ENCODE measurements around the gene THSD8. TPM values are rescaled to one million over a fixed set of nuclear protein-coding genes. Genes with fewer than 3 reads are reported as not detected.

Gene THSD8
- polyA plus RNA-seq, 1 donor from 2014 or later, result not detected

DNA sequence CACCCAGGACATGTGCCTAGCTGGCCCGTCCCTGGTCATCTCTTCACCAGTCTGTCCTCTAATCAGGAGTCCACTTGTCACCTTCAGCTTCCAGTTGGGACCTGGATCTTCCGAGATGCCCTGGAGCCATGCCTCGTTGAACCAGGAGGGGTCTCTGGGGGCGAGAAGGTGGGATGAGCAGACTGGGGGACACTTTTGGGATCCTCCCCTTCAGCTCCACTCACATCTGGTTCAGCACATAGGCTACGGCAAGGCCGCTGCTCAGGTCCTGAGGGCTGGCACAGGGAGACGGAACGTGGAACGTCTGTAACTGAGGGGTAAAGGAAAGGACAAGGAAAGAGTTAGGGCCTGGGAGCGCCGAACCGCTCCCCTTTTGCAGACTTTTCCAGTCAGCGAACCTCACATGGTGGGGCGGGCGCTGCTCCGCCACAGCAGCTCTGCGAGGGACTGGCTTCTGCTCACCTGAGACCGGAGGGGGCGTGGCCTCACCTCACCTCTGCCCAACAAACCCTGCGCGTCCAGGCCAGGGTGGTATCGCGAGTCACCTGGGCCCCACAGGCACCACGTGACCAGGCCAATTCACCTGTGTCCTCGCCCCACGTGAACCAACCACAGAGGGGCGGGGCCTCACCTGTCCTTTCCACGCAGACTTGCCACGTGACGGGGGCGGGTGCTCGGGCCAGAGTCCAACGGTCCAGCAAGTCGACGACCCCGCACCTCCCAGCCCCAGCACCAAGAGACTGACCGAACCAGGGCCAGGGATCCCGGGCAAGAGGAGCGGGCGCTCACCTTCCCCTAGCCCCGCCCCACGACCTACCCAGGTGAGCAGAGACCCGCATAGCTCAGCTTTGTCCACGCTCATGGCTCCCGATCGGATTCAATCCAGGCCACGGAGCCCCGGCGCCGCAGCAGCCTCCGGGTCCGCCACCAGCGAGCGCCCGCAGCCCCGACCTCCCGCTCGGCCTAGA, 27.0 kb upstream of the THSD8 start, which contains the start of gene HOOK2:
HOOK2 (minus strand) TSS at position 965 of the 968 bp plus-strand sequence; CDS start at position 862, 103 bp downstream.
- Histone ChIP-seq H3K4me2 (ENCODE audit: low read length) (peak within 1 kb of the TSS; percentile 81), H3K36me3 (ENCODE audit: insufficient read depth, low read length) (no peaks in the 10 kb centered on the region), H3F3A (ENCODE audit: insufficient read depth, low read length, poor library complexity, severe bottlenecking) (no peaks in the 10 kb centered on the region), H4K20me1 (ENCODE audit: insufficient read depth) (no peaks in the 10 kb centered on the region), H2AFZ (ENCODE audit: low read depth, low read length) (peak within 1 kb of the TSS; percentile 62), H3K27ac (ENCODE audit: low read length) (no peak within 1 kb of the TSS), H3K79me2 (replicated peaks; ENCODE audit: insufficient read depth, low read length) (no peaks in the 10 kb centered on the region), H3K9me2 (ENCODE audit: insufficient read depth, low read length) (no peaks in the 10 kb centered on the region), H3K9ac (ENCODE audit: low read length) (peak within 1 kb of the TSS; percentile 86), H3K9me3 (ENCODE audit: low read length) (no peaks in the 10 kb centered on the region), H3K4me3 (ENCODE audit: low read length) (peak within 1 kb of the TSS; percentile 76), H3K27me3 (ENCODE audit: insufficient read depth, low read depth, low read length) (no peaks in the 10 kb centered on the region)
- TF ChIP-seq MXI1 (conservative IDR thresholded peaks at IDR 0.05; ENCODE audit: poor library complexity, severe bottlenecking) (peak; percentile 75), POLR2AphosphoS5 (IDR thresholded peaks at IDR 0.05) (peak; percentile 70), SMC3 (conservative IDR thresholded peaks at IDR 0.05; ENCODE audit: poor library complexity) (no peak)

DNA sequence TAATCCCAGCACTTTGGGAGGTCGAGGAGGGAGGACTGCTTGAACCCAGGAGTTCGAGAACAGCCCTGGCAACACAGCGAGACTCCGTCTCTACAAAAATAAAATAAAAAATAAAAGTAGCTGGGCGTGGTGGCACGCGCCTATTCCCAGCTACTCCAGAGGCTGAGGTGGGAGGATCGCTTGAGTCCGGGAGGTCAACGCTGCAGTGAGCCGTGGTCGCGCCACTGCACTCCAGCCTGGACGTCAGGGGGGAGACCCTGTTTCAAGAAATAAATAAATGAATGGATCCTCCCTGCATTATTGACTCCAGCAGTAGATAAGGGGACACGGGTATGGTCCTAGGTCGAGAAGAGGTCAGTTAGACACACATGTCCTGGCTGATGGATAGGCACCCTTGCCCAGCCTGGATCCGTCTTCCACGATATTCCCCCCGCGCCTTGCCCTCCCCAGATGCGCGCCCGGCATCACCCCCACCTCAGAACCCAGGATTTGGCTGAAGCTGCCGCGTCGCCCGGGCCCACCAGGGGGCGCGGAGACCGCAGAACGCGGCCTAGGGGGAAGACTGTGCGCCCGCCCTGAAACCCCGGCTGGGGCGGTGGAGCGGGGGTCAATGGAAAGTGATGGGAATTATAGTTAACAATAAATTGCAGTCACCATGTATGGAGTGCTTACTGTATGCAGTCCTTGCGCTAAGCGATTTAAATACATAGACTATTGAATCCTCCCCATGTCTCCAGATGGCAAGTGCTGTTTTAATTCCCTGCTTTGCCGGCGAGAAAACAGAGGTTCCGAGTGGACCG, 24.5 kb upstream of the THSD8 start:
- Histone ChIP-seq H3K4me2 (ENCODE audit: low read length) (peak overlapping the region; percentile 33), H3K9me3 (ENCODE audit: low read length) (no peaks in the 10 kb centered on the region), H3K36me3 (ENCODE audit: insufficient read depth, low read length) (no peaks in the 10 kb centered on the region), H3K27ac (ENCODE audit: low read length) (peak overlapping the region; percentile 22), H3K9ac (ENCODE audit: low read length) (peak overlapping the region; percentile 60), H2AFZ (ENCODE audit: low read depth, low read length) (no peak overlapping the region), H3K27me3 (ENCODE audit: insufficient read depth, low read depth, low read length) (no peaks in the 10 kb centered on the region), H3K9me2 (ENCODE audit: insufficient read depth, low read length) (no peaks in the 10 kb centered on the region), H4K20me1 (ENCODE audit: insufficient read depth) (no peaks in the 10 kb centered on the region), H3F3A (ENCODE audit: insufficient read depth, low read length, poor library complexity, severe bottlenecking) (no peaks in the 10 kb centered on the region), H3K79me2 (replicated peaks; ENCODE audit: insufficient read depth, low read length) (no peaks in the 10 kb centered on the region), H3K4me3 (ENCODE audit: low read length) (peak overlapping the region; percentile 61)
- no peak for TF ChIP-seq TAF1 (IDR thresholded peaks at IDR 0.05; ENCODE audit: low read depth)
- TF ChIP-seq POLR2AphosphoS5 (IDR thresholded peaks at IDR 0.05), result no peak
- TF ChIP-seq SMC3 (conservative IDR thresholded peaks at IDR 0.05; ENCODE audit: poor library complexity), result peak; percentile 93
- TF ChIP-seq, protein P1, sequence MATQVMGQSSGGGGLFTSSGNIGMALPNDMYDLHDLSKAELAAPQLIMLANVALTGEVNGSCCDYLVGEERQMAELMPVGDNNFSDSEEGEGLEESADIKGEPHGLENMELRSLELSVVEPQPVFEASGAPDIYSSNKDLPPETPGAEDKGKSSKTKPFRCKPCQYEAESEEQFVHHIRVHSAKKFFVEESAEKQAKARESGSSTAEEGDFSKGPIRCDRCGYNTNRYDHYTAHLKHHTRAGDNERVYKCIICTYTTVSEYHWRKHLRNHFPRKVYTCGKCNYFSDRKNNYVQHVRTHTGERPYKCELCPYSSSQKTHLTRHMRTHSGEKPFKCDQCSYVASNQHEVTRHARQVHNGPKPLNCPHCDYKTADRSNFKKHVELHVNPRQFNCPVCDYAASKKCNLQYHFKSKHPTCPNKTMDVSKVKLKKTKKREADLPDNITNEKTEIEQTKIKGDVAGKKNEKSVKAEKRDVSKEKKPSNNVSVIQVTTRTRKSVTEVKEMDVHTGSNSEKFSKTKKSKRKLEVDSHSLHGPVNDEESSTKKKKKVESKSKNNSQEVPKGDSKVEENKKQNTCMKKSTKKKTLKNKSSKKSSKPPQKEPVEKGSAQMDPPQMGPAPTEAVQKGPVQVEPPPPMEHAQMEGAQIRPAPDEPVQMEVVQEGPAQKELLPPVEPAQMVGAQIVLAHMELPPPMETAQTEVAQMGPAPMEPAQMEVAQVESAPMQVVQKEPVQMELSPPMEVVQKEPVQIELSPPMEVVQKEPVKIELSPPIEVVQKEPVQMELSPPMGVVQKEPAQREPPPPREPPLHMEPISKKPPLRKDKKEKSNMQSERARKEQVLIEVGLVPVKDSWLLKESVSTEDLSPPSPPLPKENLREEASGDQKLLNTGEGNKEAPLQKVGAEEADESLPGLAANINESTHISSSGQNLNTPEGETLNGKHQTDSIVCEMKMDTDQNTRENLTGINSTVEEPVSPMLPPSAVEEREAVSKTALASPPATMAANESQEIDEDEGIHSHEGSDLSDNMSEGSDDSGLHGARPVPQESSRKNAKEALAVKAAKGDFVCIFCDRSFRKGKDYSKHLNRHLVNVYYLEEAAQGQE (IDR thresholded peaks at IDR 0.05; ENCODE audit: borderline replicate concordance), result no peak
- TF ChIP-seq, protein P2, sequence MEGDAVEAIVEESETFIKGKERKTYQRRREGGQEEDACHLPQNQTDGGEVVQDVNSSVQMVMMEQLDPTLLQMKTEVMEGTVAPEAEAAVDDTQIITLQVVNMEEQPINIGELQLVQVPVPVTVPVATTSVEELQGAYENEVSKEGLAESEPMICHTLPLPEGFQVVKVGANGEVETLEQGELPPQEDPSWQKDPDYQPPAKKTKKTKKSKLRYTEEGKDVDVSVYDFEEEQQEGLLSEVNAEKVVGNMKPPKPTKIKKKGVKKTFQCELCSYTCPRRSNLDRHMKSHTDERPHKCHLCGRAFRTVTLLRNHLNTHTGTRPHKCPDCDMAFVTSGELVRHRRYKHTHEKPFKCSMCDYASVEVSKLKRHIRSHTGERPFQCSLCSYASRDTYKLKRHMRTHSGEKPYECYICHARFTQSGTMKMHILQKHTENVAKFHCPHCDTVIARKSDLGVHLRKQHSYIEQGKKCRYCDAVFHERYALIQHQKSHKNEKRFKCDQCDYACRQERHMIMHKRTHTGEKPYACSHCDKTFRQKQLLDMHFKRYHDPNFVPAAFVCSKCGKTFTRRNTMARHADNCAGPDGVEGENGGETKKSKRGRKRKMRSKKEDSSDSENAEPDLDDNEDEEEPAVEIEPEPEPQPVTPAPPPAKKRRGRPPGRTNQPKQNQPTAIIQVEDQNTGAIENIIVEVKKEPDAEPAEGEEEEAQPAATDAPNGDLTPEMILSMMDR (IDR thresholded peaks at IDR 0.05; ENCODE audit: poor library complexity, severe bottlenecking), result peak; percentile 95
- TF ChIP-seq EZH2 (IDR thresholded peaks at IDR 0.05; ENCODE audit: borderline replicate concordance, insufficient read depth, low read length, poor library complexity, severe bottlenecking), result no peak
- peak; percentile 83 for TF ChIP-seq RAD21 (conservative IDR thresholded peaks at IDR 0.05)
- no peak for TF ChIP-seq EP300 (conservative IDR thresholded peaks at IDR 0.05; ENCODE audit: poor library complexity, severe bottlenecking)
- TF ChIP-seq MXI1 (conservative IDR thresholded peaks at IDR 0.05; ENCODE audit: poor library complexity, severe bottlenecking), result peak; percentile 12
